Jurkat, Clone E6-1 (cell line): ENCODE measurements around the gene LPP.

Experiments used
- DNase-seq: peaks from one replicate; pipeline ENCODE4 v3.0.0-alpha.2; 2011; ENCODE audit warnings: low read depth, low spot score
- H3K4me3 ChIP-seq: 2 replicates; pipeline ENCODE4 v1.5.1; 2011; ENCODE audit warnings: mild to moderate bottlenecking, low read length, control low read depth, moderate library complexity

LPP gene

DNA sequence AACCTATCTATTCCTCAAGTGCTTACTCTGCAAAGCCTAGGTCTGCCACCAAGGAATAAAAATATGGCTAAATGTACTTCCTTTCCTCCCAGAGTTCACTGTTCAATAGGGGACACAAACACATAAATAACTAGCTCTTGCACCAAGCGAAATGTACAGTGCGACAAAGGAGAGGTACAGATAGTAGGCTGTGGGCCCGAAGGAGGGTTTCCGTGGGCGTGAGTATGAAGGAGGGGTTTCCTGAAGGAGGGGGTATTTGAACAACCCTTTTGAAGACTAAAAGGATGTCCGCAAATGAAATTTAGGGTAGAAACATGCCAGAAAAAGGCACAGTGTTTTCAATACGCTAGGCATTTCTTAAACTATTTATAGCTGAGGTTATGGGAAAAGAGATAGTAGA, 207.9 kb downstream of the LPP start:
- no peak for DNase-seq
- H3K4me3 ChIP-seq: no peak overlapping the region

DNA sequence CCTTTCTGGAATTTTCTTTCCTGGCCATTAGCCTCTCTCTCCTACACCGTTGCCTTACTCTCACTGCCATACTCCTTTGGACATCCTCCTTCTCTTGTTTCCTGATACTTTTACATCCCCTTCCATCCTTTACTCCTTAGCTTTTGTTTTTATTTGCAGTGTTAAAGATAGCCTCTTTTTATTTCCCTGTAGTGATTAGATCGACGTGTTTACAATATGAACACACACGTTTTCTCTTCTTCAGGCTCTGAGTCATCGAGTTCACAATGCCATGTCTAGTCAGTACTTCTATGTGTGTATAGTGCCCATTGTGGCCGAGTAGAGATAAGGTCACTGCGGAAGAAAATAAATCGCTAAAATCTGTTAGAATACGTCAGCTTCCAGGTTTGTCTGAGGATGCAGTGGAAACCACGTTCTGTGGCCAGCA, 208.5 kb downstream of the LPP start:
- DNase-seq: no peak
- H3K4me3 ChIP-seq: no peak overlapping the region

DNA sequence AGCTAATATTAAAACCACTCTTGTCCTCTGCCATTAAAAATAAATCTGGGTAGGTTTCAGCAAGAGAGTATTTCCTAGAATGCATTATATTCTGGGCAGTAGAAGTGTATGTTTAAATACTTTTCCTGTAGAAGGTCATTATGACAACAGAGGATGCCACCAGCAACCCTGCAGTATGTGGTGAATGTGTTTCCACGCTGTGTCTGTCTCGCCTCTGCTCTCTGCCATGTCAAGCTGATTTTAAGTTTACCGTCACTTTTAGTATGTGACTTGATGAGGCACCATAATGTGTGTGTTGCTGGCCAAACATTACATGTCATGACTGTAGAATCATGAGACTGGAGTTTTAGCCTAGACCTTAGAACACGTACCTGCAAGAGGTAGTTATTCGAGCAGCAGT, 211.2 kb downstream of the LPP start:
- H3K4me3 ChIP-seq: no peak overlapping the region
- DNase-seq: no peak

DNA sequence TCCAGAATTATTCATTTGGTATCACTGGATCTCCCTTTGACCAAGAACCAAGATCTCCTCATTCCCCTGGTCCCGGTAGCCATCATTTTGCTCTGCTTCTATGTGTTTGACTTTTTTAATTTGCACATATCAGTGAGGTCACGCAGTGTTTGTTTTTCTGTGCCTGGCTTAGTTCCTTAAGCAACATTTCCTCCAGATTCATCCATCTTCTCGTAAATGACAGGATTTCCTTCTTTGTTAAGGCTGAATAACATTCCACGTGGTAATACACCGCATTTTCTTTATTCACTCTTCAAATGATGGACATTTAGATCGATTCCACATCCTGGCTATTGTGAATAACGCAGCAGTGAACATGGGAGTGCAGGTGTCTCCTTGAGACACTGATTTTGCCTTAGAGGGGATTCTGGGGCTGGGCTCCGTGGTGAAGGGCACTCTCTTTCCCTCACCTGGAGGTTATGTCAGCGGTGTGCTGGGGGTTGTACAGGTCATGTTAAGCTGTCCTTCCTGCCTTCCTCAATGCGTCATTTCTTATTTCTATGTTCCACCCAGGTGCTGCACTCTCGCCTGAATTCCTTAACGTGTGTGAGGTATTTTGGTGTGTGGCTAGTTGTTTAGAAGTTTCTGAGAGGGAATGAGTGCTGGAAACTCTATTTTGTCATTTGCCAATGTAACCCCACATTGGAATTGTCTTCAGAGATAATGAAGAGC, 212.2 kb downstream of the LPP start:
- no peak for DNase-seq
- no peak overlapping the region for H3K4me3 ChIP-seq

DNA sequence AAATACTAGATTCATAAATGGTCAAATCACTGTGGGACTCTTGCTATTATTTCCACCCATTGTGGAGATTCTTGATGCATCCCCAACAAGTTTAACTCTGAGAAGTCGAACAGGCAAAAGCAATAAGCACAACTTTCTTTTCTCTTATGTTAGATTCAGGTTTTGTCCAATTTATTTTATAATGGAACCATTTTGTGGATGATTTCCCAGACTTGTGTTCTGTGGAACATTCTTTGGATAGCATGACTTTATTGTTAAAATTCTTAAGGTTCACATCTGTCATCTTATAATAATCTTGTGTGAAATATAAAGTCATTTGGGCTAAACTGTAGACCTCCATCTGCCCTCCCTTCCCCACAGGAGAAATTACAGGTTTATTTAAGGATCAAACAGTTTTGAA, 213.7 kb downstream of the LPP start:
- DNase-seq: no peak
- H3K4me3 ChIP-seq: no peak overlapping the region

DNA sequence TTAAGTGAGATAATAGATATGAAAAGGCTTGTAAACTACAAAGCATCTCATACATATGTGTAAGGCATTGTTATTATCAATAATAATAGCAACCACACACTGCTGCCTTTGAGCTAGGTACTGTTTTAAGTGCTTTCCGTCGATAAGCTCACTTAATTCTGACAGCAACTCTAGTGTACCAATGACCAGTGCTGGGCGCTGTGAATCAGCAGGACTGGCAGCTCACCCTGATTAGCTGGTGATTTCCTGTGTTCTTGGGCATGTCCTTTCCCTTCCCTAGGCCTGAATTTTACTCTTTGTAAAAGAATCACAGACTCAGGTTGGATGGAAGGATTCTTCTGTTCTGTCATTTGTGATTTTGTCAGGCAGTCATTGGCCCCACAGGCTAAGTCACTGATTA, 215.6 kb downstream of the LPP start:
- H3K4me3 ChIP-seq: no peak overlapping the region
- DNase-seq: no peak

DNA sequence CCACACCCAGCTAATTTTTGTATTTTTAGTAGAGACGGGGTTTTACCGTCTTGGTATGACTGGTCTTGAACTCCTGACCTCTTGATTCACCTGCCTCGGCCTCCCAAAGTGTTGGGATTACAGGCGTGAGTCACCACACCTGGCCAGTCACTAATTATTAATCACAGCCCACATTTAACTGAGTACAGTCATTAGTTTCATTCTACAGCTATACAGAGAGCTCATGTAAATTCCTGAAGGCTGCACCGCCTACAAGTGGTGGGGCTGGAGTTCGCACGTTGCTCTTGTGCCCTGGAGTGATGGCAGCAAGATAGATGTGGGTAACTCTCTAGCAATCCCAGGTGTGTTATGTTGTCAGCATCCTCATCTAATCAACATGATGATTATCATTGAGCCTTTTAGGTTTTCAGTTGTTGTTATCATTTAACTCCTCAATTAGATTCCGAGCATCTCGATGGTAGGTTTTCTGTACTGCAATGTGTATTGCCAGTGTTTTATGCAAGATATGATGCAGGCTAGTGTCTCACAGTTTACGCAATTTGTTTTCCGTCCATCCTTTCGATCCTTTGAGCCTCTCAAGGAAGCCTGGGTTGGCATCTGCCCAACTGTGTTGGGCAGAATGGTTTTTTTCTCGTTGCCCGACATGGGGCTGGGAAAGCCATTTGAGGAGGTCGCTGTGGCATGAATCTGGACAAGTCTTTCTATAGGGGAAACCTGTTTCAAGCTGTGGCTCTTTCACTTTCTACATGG, 216.3 kb downstream of the LPP start:
- no peak for DNase-seq
- H3K4me3 ChIP-seq: no peak overlapping the region

DNA sequence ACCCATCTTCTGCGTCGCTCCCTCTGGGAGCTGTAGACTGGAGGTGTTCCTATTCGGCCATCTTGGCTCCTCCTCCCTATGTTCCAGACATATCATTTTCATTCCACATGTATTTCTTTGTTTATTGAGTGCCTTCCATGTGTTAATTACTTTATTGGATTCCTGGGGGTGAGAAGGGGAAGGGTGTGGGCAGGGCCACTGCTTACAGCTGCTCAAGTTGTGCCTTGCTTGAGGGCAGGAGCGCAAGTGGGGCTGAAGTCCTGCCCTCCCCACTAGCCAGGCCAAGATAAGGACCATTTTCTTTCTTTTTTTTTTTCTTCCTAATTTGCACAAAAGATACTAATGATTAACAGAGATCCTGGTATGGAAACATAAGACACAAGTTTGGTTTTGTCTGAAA, 224.8 kb downstream of the LPP start:
- no peak overlapping the region for H3K4me3 ChIP-seq
- DNase-seq: no peak

DNA sequence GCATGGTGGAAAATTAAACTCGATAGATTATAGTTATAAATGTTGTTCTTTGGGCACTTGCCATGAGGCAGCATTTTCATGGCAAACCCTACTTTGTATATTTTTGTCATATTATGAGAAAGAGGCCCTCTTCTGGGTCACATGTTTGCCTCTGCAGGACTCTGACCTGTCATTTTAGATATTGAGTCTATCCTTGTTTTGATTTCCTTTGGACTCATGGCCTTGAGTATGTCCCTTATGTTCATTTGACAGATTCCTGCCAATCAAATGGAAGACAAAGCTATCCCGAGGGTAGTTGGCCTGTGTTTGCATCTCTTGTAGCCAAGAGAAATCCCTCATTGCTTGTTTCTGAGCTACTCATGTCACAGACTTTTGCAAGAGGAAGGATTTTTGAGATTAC, 226.3 kb downstream of the LPP start:
- DNase-seq: no peak
- H3K4me3 ChIP-seq: no peak overlapping the region

DNA sequence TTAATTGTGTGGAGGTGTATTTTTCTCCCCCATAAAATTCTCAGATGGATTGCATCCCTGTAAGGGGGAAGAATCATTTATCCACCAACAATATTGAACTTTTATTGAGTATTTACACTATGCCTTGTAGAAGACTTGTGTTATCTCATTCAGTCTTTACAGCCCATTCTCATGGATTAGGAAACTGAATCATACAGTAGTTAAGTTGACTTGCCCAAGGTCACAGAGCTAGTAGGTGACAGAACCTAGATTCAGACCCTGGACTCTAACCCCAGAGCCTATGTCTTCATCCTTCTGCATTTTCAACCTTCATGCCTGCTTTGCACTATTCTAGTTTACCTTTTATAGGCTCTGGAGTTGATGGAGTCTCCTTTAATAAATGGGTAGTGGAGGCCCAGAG, 226.8 kb downstream of the LPP start:
- no peak for DNase-seq
- H3K4me3 ChIP-seq: no peak overlapping the region

DNA sequence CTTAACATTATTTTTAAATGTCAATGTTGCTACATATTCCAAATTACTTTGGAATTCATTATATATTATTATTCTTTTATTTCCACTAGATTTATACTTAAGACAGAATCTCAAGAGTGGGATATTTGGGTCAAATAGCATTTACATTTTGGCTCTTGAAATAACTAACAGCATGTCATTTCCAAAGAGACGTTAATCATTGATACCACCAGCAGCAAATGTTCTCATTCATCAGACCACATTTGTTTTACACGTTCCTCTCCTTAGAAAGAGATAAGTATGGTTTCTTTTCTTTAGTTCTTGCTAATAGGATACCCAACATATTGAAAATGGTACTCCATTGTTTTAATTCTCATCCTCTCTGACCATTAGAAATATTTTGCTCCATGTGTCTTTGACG, 229.8 kb downstream of the LPP start:
- no peak overlapping the region for H3K4me3 ChIP-seq
- DNase-seq: no peak

DNA sequence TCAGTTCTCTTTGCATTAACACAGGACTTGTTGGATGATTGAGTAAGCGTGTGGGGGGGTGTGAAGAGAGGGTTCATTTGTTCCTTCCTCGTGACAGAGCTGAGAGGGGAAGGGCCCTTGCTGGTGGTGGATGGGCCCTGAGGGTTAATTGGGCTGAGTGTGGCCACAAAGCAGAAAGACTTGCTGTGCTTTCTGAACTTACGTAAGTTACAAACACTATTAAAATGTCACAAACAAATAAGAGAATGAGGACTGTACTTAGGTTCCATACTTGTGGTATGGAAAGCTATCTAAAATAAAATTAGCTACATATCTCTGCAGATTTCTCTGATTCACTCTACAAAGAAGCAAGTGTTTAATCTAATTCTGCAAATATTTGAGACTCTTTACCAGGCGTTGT, 231.3 kb downstream of the LPP start:
- no peak for DNase-seq
- no peak overlapping the region for H3K4me3 ChIP-seq

DNA sequence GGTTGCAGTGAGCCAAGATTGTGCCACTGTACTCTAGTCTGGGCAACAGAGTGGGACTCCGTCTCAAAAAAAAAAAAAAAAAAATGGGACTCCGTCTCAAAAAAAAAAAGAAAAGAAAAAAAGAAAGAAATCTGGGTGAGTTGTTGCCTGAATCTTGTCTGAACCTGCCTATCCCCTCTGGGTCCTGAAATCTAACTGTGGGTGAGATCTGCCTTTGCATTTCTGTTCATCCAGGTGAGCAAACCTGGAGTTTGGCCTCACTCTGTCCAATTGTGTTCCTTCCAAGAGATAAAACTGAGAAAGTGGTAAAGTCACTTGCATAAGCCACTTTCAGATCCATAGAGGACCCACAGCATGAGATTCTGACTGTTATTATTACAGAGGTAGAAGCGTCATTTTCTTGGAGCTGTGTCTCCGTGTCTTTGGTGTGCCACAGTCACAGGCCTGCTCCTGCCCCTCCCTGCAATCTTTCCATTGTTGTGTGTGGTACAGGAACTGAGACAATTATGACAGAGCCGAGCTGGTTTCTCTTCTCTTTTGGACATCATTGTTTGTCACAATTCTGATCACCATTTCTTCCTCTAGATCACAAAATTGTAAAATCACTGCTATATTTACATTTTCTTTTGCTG, 235.9 kb downstream of the LPP start:
- no peak for DNase-seq
- no peak overlapping the region for H3K4me3 ChIP-seq

DNA sequence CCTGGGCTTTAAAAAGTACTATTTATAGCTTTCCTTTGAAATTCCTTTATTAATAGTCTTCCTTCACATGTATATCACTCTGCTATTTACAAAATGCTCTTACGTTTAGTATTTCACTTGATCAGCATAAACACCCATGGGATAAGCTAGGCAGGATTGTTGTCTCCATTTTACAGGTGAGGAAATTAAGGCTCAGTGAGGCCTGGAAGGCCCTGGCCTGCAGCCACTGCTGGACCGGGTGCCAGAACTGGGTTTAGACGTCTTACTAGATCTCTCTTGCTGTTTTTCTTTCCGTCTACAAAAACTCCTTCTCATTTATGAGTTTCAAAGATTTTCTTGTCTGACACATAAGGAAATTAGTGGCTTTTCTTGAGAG, 236.4 kb downstream of the LPP start:
- H3K4me3 ChIP-seq: no peak overlapping the region
- no peak for DNase-seq

DNA sequence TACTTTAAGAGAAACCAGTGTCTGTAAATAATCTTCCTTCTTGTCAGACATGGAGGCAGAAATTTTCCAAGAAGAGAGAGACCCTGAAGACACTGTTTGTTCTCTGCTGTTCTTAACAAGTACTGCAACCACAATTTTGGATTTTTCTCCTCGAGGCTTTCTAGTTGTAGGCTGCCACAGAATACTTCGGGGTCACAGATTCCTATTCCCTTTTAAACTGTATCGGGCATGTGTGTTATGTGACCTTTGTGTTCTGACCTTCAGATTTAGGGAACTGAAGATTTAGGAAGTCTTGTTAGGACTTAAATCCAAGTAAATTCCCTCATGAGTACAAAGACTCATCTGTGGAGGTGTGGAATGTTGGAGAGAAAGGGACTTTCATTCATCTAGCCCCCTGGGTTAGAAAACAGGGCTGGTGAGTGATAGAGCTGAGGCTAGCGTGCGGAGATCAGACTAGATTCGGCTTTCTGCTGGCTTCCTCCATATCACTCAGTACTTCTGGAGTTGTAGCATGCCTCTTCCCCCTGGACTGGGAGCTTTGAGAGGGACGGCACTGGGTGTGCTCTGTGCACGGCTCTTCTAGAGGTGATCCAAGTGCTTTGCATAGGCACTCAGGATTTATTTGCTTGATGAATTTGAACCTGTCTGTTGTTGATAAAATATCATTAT, 237.0 kb downstream of the LPP start:
- DNase-seq: no peak
- H3K4me3 ChIP-seq: no peak overlapping the region

DNA sequence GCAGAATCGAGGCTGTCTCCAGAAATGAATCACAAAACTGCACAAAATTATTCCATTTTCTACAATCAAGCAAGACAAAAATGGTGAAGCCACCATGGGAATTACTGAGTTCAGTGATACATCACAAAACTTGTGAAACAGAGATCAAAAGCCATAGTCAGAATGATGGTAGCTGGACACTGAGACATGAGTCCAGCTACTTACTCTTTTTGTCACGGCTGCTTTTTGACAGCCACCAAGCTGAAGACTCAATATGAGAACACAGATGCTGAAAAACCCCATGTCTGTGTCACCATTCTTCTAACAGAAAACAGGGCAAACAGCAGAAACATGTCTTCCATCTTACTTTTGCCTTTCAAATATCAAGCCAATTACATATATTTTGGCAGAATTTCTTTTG, 237.6 kb downstream of the LPP start:
- no peak for DNase-seq

DNA sequence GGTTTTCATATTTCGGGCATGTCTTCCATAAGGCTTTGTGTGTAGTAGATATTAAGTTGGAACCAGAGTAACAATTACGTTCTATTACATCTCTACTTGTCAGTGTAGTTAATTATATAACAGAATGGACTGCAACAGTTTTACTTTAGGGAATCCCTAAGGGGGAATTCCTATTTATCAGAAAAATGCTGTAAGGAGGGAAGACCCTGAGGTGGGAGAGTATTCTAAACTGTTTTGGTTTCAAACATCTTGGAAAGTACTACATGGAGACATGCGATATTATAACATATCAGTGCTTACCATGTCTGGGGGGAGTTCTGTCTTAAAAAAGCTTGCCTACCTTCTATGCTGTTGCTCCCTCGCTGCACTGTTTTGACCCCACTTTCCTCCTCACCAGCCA, 238.1 kb downstream of the LPP start:
- no peak for DNase-seq
- H3K4me3 ChIP-seq: no peak overlapping the region

More for the DNA sequence above, 237.6 kb downstream of the LPP start:
- no peak overlapping the region for H3K4me3 ChIP-seq

DNA sequence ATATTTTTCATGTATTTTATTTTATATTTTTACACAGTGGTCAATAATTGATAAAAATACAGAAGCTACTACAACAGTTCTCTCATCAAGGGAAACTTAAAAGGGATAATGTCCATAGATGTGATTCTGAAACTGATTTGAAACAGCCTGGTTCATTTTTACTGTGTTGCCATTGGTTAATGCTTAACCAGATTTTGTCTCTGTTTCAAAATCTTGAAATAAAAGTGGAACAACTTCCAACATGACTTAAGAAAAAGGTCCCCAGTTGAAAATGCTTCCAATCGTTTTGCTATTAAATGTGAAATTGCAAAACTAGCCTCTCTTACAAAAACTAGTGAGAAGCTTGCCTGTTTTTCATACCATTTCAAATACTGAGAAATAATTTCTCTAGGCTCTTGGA, 240.7 kb downstream of the LPP start:
- no peak for DNase-seq
- no peak overlapping the region for H3K4me3 ChIP-seq

DNA sequence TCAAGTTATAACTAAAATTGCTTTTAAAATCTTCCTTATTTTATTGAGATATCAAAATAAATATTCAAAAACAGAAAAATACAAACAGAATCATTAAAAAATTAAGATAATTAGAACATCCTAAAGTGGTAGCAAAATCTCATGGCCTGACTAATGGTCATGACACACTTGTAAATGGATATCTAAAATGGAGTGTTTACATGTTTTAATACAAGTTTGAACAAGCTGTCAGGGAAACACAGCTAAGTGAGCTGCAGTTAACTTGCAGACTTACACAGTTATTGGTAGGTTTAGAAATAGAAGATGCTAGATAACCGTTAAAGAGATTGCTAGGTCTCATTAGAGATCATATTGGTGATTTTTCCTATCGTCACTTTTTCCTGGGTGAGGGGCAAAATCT, 242.3 kb downstream of the LPP start:
- H3K4me3 ChIP-seq: no peak overlapping the region
- DNase-seq: no peak

DNA sequence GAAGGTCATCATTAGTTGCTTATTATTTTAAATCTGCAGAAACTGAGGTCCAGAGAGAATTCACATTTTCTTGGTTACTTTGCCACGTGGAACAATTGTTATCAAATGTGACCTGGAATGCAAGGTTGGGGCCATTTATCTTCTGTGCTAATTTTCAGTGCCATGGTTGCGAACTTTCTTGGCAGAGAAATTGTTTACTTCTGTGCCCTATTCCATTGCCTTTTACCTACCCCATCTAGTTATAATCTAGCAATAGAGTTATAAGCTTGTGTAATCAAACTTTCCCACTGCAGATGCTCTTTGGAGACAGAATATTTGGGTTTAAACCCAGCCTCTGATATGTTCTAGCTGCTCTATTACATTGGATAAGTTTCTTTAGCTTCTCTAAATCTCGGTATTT, 242.9 kb downstream of the LPP start:
- no peak overlapping the region for H3K4me3 ChIP-seq
- DNase-seq: no peak
